Vagina (tissue), 2 donors: ENCODE results near the gene SRRM3.

Experiments used
- CTCF ChIP-seq, 3 experiments: fragments of 450-650 bp in 2 of 3; fragments of 200-600 bp in 1 of 3; sonication (generic) in 1 of 3; IDR thresholded peaks; one replicate each; pipeline ENCODE4 v1.5.1; 2017 to 2019; ENCODE audit warnings: antibody characterized with exemption in 3 of 3, mild to moderate bottlenecking in 2 of 3, moderate library complexity in 2 of 3
- POLR2A ChIP-seq, 2 donors: fragments of 450-650 bp; IDR thresholded peaks; one replicate each; pipeline ENCODE4 v1.6.1; 2017; ENCODE audit warnings: antibody characterized with exemption in 2 of 2, mild to moderate bottlenecking in 2 of 2, moderate library complexity in 2 of 2

GRCh38 chr7:76179686-76180085, 22.0 kb upstream of the SRRM3 start:
- TF ChIP-seq CTCF (IDR thresholded peaks at IDR 0.05) (no peak), POLR2A (IDR thresholded peaks at IDR 0.05) (no peak)
